Common myeloid progenitor, CD34-positive (primary cell): Measurements from ENCODE around the gene ST6GALNAC1.

Experiments used
- CTCF ChIA-PET: fragments of 350-600 bp; sonication (Branson Sonifier 250); formaldehyde crosslinking; loops from one replicate; lab custom pipeline; 2021; ENCODE audit warnings: antibody characterized with exemption; lab: Charles Lee
- POLR2A ChIA-PET: fragments of 350-600 bp; sonication (Branson Sonifier 250); formaldehyde crosslinking; loops from one replicate; lab custom pipeline; 2021; ENCODE audit warnings: antibody characterized with exemption; lab: Charles Lee
- DNase-seq, 3 donors: peaks; one replicate each; pipeline versions ENCODE4 v3.0.0 to v3.0.0-alpha.2; 2013
- H3K27ac ChIP-seq, 2 experiments: 1 replicate in 1 of 2; 2 replicates in 1 of 2; pipeline ENCODE4 v1.7.0; 2013; ENCODE audit warnings: inconsistent platforms in 2 of 2, low read length in 2 of 2, mild to moderate bottlenecking in 2 of 2, low read depth in 1 of 2, moderate library complexity in 1 of 2; ENCODE audit not compliant: severe bottlenecking in 2 of 2, insufficient read depth in 1 of 2, poor library complexity in 1 of 2
- H3K27me3 ChIP-seq, 5 experiments: replicated peaks in 2 of 5; 1 replicate in 3 of 5; 2 replicates in 2 of 5; pipeline versions ENCODE4 v1.6.1 to v1.7.0; 2013; ENCODE audit warnings: low read length in 4 of 5, mild to moderate bottlenecking in 2 of 5, moderate library complexity in 2 of 5, inconsistent platforms in 1 of 5; ENCODE audit not compliant: insufficient read depth in 5 of 5, control insufficient read depth in 4 of 5
- H3K36me3 ChIP-seq, 4 experiments: 1 replicate in 2 of 4; 2 replicates in 2 of 4; pipeline versions ENCODE4 v1.6.1 to v1.7.0; 2013; ENCODE audit warnings: low read length in 3 of 4, control low read depth in 1 of 4, mild to moderate bottlenecking in 1 of 4; ENCODE audit not compliant: control insufficient read depth in 4 of 4, insufficient read depth in 4 of 4
- H3K4me1 ChIP-seq, 4 experiments: 1 replicate in 3 of 4; 2 replicates in 1 of 4; pipeline versions ENCODE4 v1.6.1 to v1.7.1; 2013; ENCODE audit warnings: low read length in 3 of 4, mild to moderate bottlenecking in 3 of 4, control low read depth in 1 of 4, inconsistent platforms in 1 of 4, moderate library complexity in 1 of 4; ENCODE audit not compliant: control insufficient read depth in 4 of 4, insufficient read depth in 4 of 4; ENCODE audit errors: control extremely low read depth in 1 of 4
- H3K4me3 ChIP-seq, 7 experiments: 1 replicate in 4 of 7; 2 replicates in 3 of 7; pipeline versions ENCODE4 v1.5.1 to v1.7.0; 2013; ENCODE audit warnings: mild to moderate bottlenecking in 7 of 7, low read length in 6 of 7, moderate library complexity in 6 of 7, inconsistent platforms in 2 of 7, low read depth in 2 of 7, control low read depth in 1 of 7; ENCODE audit not compliant: insufficient read depth in 4 of 7, control insufficient read depth in 1 of 7; ENCODE audit errors: extremely low read depth in 1 of 7
- H3K9me3 ChIP-seq, 5 experiments: 1 replicate in 4 of 5; 2 replicates in 1 of 5; pipeline versions ENCODE4 v1.6.1 to v1.7.1; 2013; ENCODE audit warnings: low read length in 4 of 5, mild to moderate bottlenecking in 2 of 5, inconsistent platforms in 1 of 5, low read depth in 1 of 5, moderate library complexity in 1 of 5; ENCODE audit not compliant: control insufficient read depth in 4 of 5, insufficient read depth in 2 of 5; ENCODE audit errors: control extremely low read depth in 1 of 5
- WGBS: methylation state at CpG from one replicate; pipeline ENCODE4 v1.1.5; 2013; ENCODE audit not compliant: insufficient coverage; 5-methylcytosine and 5-hydroxymethylcytosine counted together

The ST6GALNAC1 gene

GRCh38 chr17:76645481-76645880, 1.9 kb upstream of the ST6GALNAC1 start:
- no peak overlapping the region for H3K27ac ChIP-seq
- H3K4me1 ChIP-seq, result no peaks in the 10 kb centered on the region
- ChIA-PET CTCF (no interaction called here), POLR2A (interaction anchor here (0.5 to 0.7 kb wide), 3 partner anchors 53 to 407 kb away, joined by 3 to 6 read pairs (median 3); no protein-coding TSS in a partner anchor)
- peaks cover 0 to 6% (median 4%) of the 10 kb centered on the region in 5 experiments for H3K9me3 ChIP-seq
- H3K36me3 ChIP-seq, result no peaks in the 10 kb centered on the region
- no peak for DNase-seq
- 97% methylated on average over 5 of the region's 5 CpGs for WGBS
- H3K4me3 ChIP-seq, result no peak overlapping the region
- H3K27me3 ChIP-seq, result no peaks in the 10 kb centered on the region

GRCh38 chr17:76644995-76645394, 1.4 kb upstream of the ST6GALNAC1 start:
- Histone ChIP-seq H3K36me3 (no peaks in the 10 kb centered on the region), H3K4me1 (no peaks in the 10 kb centered on the region), H3K27me3 (no peaks in the 10 kb centered on the region), H3K9me3 (peaks cover 0 to 6% (median 4%) of the 10 kb centered on the region in 5 experiments), H3K4me3 (no peak overlapping the region), H3K27ac (no peak overlapping the region)
- 94% methylated on average over 7 of the region's 8 CpGs for WGBS
- no peak for DNase-seq
- CTCF ChIA-PET, result no interaction called here
- POLR2A ChIA-PET, result interaction anchor here (0.5 to 0.6 kb wide), 2 partner anchors 53 to 156 kb away, joined by 3 to 6 read pairs; no protein-coding TSS in a partner anchor

- 100% methylated on average over 6 of the region's 6 CpGs for WGBS
- Histone ChIP-seq H3K27ac (peak overlapping the region in 1 of 2 experiments; percentile 66), H3K9me3 (peaks cover 0 to 6% (median 4%) of the 10 kb centered on the region in 5 experiments), H3K36me3 (no peaks in the 10 kb centered on the region), H3K4me1 (no peaks in the 10 kb centered on the region), H3K4me3 (no peak overlapping the region), H3K27me3 (no peaks in the 10 kb centered on the region)
- DNase-seq, result no peak
- ChIA-PET POLR2A (interaction anchor here (1.1 kb wide), 1 partner anchor 18 kb away, joined by 6 read pairs; no protein-coding TSS in a partner anchor), CTCF (no interaction called here)
These were observed 563 bp downstream of the ST6GALNAC1 start for GRCh38 chr17:76642994-76643393.

- Histone ChIP-seq H3K36me3 (no peaks in the 10 kb centered on the region), H3K4me3 (no peak overlapping the region), H3K4me1 (no peaks in the 10 kb centered on the region), H3K27ac (peak overlapping the region in 1 of 2 experiments; percentile 66), H3K27me3 (no peaks in the 10 kb centered on the region), H3K9me3 (peaks cover 0 to 6% (median 2%) of the 10 kb centered on the region in 5 experiments)
- POLR2A ChIA-PET, result no interaction called here
- CTCF ChIA-PET, result interaction anchor here (1.2 kb wide), 1 partner anchor 10 kb away, joined by 3 read pairs; no protein-coding TSS in a partner anchor
- 100% methylated on average over 2 of the region's 5 CpGs for WGBS
- DNase-seq, result no peak
These were observed 1.5 kb downstream of the ST6GALNAC1 start for GRCh38 chr17:76642032-76642561.

GRCh38 chr17:76641501-76641900, 2.1 kb downstream of the ST6GALNAC1 start:
- WGBS, result 92% methylated on average over 2 of the region's 3 CpGs
- no peak for DNase-seq
- no peak overlapping the region for H3K4me3 ChIP-seq
- ChIA-PET CTCF (interaction anchor here (0.6 to 1.8 kb wide), 3 partner anchors 10 to 154 kb away, joined by 3 to 4 read pairs (median 3); no protein-coding TSS in a partner anchor), POLR2A (no interaction called here)
- peaks cover 0 to 4% (median 2%) of the 10 kb centered on the region in 5 experiments for H3K9me3 ChIP-seq
- no peaks in the 10 kb centered on the region for H3K4me1 ChIP-seq
- H3K36me3 ChIP-seq, result no peaks in the 10 kb centered on the region
- H3K27ac ChIP-seq, result peak overlapping the region in 1 of 2 experiments; percentile 65
- H3K27me3 ChIP-seq, result no peaks in the 10 kb centered on the region

GRCh38 chr17:76640550-76641380, 2.8 kb downstream of the ST6GALNAC1 start:
- Histone ChIP-seq H3K36me3 (no peaks in the 10 kb centered on the region), H3K27ac (peak overlapping the region in 1 of 2 experiments; percentile 65), H3K9me3 (peaks cover 0 to 4% (median 0%) of the 10 kb centered on the region in 5 experiments), H3K27me3 (no peaks in the 10 kb centered on the region), H3K4me1 (no peaks in the 10 kb centered on the region), H3K4me3 (no peak overlapping the region)
- ChIA-PET CTCF (interaction anchor here (0.6 to 1.8 kb wide), 4 partner anchors 14 to 153 kb away, joined by 3 to 4 read pairs (median 4); no protein-coding TSS in a partner anchor), POLR2A (no interaction called here)
- DNase-seq, result peak in 2 of 3 donors; percentile 21 to 55
- WGBS, result no CpG with 5 or more reads among the region's 6 CpGs
